ENCODE measurements around the gene MMP12. TPM values are rescaled to one million over a fixed set of nuclear protein-coding genes. Genes with fewer than 3 reads are reported as not detected.
"Not testable (repeated sequence)": the region's sequence is repeated elsewhere in the genome, so short reads cannot be mapped to it uniquely, and the experiment has no call there.

The MMP12 gene
- total RNA-seq = not detected in 2 replicates

GRCh38 chr11:102874852-102875251 lies at the start of gene MMP12:
Gene MMP12, minus strand, starts transcription at chr11:102874982. Its CDS starts 45 bp downstream, at chr11:102874937.
- intact Hi-C loops (cut with micrococcal nuclease) = no loop called here

GRCh38 chr11:102921587-102922220 lies 46.9 kb upstream of the MMP12 start:
- intact Hi-C loops (cut with micrococcal nuclease) = loop anchor here (5.0 kb wide), 1 partner anchor 116 kb away; no protein-coding TSS in a partner anchor

DNA sequence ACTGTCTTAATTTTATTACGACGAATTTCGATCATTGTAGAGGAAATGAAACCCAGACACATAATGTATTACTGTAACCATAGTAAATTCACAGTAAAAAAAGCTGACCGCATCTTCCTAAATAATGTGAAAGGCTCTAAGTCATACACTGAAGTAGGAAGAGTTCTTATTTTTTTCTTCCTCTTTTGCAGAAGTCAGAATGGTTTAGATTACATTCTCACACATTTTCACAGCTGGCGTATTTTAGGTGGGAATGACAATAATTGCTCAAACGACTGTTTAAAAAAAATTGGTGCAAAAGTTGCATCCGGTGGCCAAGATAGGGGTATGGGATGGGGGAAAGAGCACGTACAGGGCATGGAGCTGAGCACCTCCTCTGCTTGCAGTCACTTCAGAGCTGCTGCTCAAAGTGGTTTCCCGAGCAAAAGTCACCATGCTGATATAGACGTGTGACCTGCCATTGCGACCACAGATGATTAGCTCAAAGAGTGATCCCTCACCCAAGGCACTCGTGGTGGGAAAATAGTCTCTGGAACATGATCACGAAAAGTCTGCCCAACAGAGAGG lies 45.4 kb upstream of the MMP12 start:
- intact Hi-C loops (cut with micrococcal nuclease) = loop anchor here (5.0 kb wide), 1 partner anchor 117 kb away; no protein-coding TSS in a partner anchor

GRCh38 chr11:102915044-102915375 lies 40.2 kb upstream of the MMP12 start:
- intact Hi-C loops (cut with micrococcal nuclease) = loop anchor here (1.0 kb wide), 1 partner anchor 26 kb away; no protein-coding TSS in a partner anchor

DNA sequence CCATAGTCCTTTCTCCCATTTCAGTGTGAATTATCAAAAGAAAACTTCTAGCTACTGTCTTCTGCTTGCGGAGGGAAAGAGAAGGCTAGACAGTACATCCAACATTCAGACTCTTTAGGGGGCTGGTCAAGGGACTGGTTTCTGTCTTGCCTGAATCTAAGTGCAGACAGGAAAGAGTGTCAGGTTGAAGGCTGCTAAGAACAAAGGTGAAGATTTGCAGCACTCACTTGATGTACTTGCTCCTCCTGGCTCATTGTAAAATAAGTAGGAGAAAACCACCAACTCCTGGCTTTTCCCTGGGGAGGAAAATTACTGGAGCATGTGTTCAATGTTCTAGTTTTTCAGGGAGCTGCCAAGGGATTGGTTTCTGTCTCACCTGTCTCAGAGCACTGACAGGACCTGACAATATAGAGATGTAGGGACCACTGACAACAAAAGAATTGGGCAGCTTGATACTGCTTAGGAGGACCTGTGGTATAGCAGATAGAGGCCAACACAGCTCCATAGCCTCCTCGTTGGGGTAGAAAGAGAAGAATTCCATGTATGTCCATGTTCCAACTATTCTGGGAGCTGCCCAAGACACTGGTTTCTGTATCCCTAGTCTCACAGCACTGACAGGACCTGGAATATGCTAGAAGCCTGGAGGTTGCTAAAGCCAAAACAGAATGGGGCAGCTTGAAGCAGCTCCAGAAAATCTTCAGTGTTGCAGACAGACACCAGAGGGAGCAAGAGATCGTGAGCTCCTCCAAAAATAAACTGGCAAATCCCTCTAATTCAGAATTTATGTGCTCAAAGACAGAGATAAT lies 39.7 kb upstream of the MMP12 start:
- intact Hi-C loops (cut with micrococcal nuclease) = loop anchor here (1.0 kb wide), 2 partner anchors 27 to 141 kb away; no protein-coding TSS in a partner anchor

DNA sequence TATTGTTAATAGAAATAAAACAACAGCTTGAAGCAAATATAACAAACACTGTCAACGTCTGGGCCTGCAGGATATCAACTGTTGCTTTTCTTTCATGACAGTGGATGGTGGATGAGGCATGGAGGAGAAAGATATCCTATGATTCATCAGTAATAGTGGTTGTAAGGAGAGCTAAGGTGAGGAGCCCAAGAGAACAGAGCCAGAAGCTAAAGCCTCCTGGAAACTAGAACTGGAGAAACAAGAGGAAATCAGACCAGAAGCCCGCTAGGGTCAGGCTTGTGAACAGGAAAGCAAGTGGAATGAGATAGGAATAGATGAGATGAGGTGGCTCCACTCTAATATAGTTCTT lies 37.7 kb upstream of the MMP12 start:
- intact Hi-C loops (cut with micrococcal nuclease) = no loop called here

DNA sequence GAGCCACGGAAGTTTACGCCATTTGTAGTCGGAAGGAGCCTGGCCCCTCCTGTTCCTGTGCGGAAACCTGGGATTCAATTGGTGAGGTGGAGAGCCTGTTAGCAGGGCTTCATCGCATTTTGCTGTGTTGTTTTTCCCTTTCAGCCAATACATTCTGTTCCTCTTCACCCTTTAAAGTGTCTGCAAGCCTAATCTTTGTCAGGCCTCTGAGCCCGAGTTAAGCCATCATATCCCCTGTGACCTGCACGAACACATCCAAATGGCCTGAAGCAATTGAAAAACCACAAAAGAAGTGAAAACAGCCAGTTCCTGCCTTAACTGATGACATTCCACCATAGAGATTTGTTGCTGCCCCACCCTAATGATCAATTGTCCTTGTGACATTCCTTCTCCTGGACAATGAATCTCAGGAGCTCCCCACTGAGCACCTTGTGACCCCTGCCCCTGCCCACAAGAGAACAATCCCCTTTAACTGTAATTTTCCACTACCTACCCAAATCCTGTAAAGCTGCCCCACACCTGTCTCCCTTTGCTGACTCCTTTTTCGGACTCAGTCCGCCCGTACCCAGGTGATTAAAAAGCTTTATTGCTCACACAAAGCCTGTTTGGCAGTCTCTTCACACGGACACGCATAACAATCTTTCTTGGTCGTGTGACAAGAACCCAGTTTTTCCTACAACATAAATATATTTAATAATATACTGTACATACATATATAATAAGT lies 37.1 kb upstream of the MMP12 start:
- intact Hi-C loops (cut with micrococcal nuclease) = no loop called here

DNA sequence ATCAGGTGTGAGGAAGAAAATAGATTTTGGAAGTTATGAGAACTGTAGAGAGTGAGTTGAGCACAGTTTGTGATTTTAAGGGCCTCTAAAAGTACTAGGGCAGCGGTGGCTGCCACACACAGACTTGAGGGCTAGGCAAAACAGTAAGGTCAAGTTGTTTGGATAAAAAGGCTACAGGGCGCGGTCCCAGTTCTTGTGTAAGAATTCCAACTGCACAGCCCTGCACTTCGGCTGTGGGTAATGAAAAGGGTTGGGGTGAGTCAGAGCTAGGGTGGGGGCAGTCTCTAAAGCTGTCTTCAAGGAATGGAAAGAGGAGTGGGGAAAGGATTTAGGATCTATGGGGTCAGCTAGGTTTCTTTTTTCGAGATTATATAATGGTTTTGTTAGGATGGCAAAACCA lies 31.1 kb upstream of the MMP12 start:
- intact Hi-C loops (cut with micrococcal nuclease) = not testable (repeated sequence)

DNA sequence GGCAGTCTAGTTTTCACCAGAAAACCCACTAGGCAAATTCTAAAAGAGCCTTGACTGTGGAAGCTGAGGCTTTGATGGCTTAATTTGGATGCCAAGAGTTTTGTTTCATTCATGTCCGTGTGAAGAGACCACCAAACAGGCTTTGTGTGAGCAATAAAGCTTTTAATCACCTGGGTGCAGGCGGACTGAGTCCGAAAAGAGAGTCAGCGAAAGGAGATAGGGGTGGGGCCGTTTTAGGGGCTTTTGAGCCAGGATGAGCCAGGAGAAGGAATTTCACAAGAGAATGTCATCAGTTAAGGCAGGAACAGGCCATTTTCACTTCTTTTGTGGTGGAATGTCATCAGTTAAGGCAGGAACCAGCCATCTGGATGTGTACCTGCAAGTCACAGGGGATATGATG lies 29.1 kb upstream of the MMP12 start:
- intact Hi-C loops (cut with micrococcal nuclease) = not testable (repeated sequence)

DNA sequence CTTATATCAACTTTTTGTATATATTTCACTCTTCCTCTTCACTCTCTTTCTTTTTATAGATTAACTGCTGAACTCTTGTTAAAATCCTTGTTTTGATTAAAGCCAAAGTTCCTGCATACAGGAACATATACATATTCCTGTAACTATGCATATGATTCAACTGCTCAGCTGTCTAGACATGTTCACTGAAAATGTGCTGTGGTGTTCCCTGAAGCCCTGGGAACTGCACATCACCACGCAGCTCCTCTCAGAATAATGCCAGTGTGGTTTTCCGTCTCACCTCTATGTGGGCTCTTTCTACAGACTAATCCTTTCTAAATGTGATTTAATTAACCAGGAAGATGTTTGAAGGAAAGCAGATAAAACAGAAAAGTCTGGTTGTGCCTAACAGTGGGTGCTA lies 25.6 kb upstream of the MMP12 start:
- intact Hi-C loops (cut with micrococcal nuclease) = no loop called here

DNA sequence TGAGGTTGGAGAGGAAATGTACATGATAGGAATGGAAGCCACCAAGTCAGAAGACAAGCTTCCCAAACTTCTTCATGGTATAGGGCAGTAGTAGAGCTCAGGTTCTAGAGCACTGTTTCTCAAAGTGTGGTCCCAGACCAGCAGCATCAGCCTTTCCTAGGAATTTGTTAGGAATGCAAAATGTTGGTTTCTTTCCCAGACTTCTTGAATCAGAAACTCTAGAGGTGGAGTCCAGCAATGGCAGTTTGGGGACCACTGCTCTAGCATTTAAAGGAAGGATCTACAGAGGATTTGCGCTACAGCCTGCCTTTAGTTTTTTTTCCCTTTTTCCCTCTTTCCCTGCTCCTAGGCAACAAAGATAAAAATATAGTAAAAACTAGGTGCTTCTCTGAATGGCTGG lies 17.0 kb upstream of the MMP12 start:
- intact Hi-C loops (cut with micrococcal nuclease) = no loop called here

DNA sequence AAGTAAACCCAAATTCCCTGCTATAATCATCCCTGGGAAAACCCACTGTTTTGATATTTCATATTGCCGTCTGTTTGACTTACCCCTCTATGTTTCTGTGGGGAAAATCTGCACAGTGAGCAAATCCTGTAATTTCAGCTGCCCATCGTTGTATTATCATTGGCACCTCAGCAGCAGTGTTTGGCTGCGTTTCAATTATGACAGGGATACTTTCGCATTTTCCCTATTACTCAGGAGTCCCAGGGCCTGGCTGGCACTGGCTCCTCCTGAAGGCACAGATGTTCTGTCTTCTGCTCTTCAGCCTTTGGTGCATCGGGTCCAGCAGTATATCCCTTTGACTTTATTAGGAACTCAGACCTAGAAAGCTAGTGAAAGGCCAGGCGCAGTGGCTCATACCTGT lies 12.2 kb upstream of the MMP12 start:
- intact Hi-C loops (cut with micrococcal nuclease) = no loop called here

- intact Hi-C loops (cut with micrococcal nuclease) = no loop called here
These were observed 8.4 kb upstream of the MMP12 start for GRCh38 chr11:102883141-102883540.

DNA sequence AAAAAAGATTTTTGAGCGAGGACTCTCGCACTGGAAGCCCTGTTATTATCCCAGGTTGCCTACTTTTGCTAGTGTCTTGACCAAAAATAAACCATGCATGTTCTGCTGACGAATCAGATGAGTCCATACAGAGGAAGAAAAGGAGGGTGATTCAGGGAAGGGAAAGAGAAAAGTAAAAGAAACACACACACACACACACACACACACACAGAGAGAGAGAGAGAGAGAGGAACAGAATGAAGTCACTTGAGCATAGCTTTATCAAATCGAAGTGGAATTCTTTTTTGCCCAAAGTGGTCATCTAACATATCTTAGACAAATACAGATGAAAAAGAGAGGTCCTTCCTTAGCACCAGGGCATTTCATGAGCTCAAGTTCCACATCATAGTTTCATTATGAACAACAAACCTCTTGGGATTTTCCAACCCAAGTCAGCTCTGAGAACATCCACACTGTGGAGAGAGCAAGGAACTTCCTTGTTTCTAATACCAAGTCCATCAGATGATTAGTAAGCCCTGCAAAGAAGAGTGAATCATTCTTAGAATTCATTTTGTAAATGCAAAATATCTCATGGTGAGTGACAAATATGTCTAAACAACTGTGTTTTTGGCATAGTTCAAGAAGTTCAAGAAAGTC lies 7.7 kb upstream of the MMP12 start:
- intact Hi-C loops (cut with micrococcal nuclease) = no loop called here

DNA sequence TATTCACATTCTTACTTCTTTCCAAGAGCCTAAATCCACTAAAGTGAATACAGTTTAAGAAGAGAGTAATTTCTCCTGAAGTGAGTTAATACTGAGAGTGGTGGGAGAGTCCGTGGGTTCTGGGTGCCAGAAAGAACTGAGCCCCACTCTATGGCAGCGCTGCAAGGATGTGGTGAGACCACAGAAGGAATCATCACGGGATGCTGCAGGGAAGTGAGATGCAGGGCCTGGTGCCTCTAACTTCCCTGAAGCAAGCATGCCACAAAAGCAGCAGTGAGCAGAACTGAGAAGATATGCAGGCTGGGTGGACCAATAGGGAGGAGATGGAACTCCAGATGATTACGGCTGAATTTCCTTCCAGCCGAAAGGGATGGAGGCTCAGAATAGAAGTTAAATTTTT lies 5.0 kb upstream of the MMP12 start:
- intact Hi-C loops (cut with micrococcal nuclease) = no loop called here

- intact Hi-C loops (cut with micrococcal nuclease) = no loop called here
These were observed 3.8 kb upstream of the MMP12 start for GRCh38 chr11:102878595-102878994.

- intact Hi-C loops (cut with micrococcal nuclease) = not testable (repeated sequence)
These were observed 5.3 kb downstream of the MMP12 start for GRCh38 chr11:102869354-102869964.

DNA sequence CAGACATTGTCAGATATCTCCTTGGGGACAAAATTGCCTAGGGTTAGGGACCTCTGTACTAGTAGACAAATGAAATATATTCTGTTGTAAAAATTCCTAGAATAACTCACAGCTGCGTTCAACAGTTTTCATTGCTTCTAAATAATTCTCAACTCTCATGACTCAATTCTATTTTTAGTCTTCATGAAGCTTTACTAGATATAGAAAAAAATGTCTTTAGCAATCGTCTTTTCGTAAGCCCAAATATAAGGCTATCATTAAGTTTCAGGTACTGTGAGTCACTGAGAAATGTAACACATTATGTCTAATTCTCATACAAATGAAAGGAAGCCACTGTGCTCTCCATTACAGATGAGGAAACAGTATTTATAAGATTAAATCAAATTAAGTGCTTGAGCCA lies 6.4 kb downstream of the MMP12 start:
- intact Hi-C loops (cut with micrococcal nuclease) = no loop called here

DNA sequence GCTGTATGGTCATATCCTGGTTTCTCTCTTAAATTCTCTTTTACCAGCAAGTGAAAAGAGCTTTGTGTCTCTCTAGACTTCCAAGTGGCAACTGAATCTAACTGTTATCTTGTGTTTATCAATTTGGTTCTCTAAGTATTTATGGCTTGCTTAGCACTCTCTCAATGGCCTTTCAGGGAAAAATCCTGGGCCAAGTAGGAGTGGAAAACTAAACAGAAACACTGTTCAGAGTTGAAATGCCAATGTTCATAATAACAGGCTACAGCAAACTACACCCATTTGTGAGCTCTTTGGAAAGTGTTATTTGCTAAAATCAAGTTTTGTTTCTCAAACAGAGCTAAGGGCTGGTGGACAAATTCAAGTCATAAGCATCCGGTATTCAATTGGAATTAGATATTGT lies 10.1 kb downstream of the MMP12 start:
- intact Hi-C loops (cut with micrococcal nuclease) = no loop called here

DNA sequence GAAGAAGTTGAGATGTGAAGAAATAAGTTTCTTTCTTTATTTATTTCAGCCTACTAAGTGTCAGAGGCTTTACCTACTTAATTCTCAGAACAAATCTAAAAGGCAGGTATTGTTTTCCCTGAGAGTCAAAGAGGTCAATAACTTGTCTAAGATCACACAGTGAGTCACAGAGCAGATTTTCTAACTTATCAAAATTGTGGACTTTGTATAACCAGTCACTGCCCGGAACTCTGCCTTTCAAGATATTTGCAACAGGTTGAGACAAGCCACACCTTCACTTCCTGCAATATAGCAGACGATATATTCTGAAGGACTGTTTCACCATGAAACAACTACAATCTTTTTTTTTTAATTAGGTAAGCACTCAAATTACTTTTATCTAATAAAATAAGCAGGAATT lies 20.8 kb downstream of the MMP12 start:
- intact Hi-C loops (cut with micrococcal nuclease) = no loop called here

- intact Hi-C loops (cut with micrococcal nuclease) = no loop called here
These were observed 21.7 kb downstream of the MMP12 start for GRCh38 chr11:102853055-102853454.

Data from T-helper 1 cell treated with Interleukin-12 subunit alpha and Interleukin-12 subunit beta and Interleukin-4 antibody, amounts not matched to agents 30 ng/mL and 1 ng/mL, for 36 hours (primary cell).